GM21515 (cell line): ENCODE measurements around the gene CHKB.

Experiments used
- ATAC-seq: cut with Tn5 transposase; IDR thresholded peaks from one replicate; pipeline ENCODE4 v1.9.1; 2021; ENCODE audit not compliant: unreplicated experiment

The CHKB gene

GRCh38 chr22:50600538-50600937 is 17.9 kb upstream of the CHKB start, which contains the start of gene MAPK8IP2:
Gene MAPK8IP2, plus strand, starts transcription at chr22:50600793. Its CDS starts 26 bp downstream, at chr22:50600819.
- ATAC-seq: no peak

GRCh38 chr22:50599816-50600455 is 17.3 kb upstream of the CHKB start:
- no peak for ATAC-seq

GRCh38 chr22:50597097-50597496 is 14.4 kb upstream of the CHKB start:
- ATAC-seq: no peak

DNA sequence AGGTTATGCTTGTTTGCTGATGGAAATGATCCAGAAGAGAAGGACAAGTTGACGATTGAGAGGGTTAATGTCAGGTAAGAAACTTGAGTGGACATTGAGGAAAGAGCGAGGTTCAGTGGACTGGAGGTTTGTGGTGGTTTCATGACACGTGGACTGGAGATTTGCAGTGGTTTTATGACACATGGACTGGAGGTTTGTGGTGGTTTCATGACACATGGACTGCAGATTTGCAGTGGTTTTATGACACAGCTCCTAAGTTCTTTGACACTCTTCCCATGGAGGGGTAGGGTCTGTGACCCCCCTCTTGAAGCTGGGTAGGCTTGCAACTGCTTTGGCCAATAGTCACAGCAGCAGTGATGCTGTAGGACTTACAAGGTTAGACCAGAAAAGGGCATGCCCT is 12.5 kb upstream of the CHKB start:
- ATAC-seq: no peak

DNA sequence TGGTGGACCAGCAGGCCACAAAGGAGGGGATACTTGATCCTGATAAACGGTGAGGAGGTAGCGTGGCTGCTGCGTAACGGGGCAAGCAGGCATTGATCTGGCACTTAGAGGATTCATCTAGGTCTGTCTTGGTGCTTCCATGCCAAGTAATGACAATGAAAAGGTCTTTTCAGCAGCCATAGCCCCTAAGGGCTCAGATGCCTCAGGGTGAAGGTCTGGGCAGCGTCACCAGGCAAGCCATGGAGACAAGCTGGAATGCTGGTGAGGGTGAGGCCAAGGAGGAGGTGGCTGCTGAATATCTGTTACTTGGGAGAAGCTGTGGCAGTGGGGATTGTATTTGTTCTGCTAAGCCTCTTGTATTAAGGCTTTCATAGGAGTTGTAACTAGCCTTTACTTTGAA is 4.8 kb upstream of the CHKB start:
- no peak for ATAC-seq

DNA sequence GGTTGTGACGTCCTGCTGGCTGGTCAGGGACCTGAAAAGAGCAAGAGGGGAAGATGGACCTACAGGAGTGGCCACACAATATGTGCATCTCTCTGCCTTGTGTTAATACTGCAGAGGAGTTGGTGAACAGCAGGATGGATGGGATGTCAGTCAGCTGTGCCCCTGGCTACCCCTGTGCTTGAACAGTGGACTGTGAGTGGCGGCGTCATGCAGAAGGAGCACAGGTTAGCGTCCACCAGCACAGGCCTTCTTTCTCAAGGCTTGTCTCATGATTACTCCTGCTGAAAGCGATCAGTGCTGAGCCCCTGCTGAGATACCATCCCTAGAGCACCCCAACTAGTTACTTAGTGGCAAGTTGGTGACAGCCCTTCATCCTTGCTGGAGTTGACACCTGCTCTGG is 3.8 kb upstream of the CHKB start:
- ATAC-seq: no peak

DNA sequence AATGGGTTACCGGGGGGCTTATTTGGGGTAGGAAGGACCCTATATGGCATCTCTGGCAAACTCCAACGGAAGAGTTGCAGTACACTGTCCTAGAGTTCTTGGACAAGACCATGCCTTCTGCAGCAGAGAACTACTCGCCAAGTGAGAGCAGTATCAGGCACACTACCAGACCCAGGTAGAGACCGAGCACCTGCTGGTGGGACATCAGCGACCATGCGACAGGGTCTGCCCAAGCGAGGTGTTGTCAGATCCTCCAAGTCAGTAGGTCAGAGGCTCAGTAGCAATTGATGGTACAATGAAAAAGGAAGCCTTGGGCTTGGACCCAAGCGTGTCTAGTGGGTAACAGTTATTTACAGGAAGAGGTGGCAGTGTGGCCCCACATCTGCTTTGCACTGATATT is 3.1 kb upstream of the CHKB start:
- no peak for ATAC-seq

DNA sequence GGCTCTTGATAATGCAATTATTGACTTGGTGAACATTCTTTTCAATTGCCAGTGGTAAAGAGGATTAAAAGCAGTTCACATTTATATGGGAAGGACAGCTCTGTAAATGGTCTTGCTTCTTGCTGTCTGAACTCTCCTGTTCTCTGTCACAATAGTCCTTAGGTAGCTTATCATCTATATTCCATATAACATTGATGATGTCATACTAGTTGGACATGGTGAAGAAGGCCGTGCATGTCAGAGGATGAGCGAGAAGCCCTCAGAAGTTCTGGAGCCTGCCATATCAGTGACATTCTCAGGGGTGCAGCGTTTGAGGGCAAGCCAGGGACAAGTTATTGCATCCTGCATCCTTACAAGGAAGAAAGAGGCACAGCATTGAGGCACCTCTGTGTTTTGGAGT is 2.6 kb upstream of the CHKB start:
- no peak for ATAC-seq

- ATAC-seq: no peak
Measured at GRCh38 chr22:50584106-50585096, 1.8 kb upstream of the CHKB start.

- peak; percentile 19 for ATAC-seq
Measured at GRCh38 chr22:50583294-50583861, 729 bp upstream of the CHKB start.

DNA sequence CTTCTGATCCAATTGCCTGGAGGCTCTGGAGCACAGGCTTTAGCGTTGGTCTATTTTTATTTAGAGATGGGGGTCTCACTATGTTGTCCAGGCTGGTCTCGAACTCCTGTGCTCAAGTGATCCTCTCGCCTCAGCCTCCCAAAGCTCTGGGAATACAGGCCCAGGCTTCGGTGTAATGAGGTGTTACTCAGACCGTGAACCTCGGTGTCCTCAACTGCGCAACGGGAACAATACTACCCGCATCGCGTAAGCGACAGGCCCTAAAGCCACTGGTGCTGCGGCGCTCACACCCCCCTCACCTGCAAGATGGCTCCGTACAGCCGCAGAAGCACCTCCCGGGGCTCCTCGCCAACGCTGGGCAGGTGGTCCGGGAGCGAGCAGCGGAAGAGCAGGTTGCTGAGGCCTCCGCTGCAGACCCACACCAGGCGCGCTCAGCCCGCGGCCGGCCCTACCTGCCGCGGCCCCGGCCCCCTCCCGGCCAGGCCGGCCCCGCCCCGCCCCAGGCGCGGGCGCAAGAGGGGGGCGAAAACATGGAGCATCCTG is 628 bp downstream of the CHKB start:
- ATAC-seq: peak; percentile 11

DNA sequence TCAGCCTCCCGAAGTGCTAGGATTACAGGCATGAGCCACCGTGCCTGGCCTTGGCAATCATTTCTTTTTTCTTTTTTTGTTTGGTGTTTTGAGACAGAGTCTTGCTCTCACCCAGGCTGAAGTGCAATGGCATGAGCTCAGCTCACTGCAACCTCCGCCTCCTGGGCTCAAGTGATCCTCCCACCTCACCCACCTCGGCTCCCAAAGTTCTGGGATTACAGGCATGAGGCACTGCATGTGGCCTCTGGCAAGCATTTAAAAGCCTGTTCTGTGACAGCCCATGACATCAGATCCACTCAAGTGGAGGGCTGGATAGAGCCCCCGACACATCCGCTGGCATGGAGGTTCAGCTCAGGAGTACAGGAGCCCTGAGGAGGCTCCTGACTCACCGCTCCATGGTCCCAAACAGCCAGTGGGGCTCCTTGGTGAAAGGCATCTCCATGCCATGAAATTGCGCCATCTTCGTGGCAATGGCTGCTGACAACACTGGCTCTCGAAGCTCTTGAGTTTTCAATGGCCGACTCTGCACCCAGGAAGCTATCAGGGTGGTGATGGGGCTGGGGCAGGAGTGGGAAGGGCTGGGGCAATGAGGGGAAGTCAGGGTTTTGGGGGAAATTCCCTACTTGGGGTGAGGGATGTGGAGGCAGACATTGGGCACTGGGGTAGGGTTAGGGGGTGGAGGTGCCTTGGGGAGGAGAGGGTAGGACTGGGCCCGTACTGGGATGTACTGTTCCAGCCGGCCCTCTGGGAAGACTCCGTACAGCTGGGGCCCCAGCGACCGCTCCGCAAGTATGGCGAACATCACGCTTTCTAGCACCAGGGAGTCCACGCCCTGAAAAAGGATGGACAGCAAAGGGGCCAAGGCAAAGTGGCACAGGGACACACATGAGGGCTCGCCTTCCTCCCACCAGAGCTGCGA is 1.4 kb downstream of the CHKB start:
- ATAC-seq: no peak

DNA sequence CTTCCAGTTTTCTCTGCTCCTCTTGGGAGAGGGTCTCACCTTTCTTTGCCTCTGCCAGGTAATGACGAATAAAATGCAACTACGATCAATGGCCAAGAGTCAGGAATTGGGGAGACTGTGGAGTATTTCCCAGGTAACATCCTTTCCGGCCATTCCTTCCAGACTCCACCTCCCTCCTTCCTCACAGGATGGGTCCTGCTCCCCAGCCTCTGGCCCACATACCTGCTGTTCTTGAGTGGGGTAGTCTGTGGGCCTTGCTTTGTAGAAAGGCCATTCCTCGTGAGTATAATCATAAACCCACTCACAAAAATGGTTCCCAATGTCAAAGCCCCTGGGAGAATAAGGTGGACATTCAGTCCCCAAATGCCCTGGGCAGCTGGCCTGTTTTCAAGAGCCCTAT is 2.9 kb downstream of the CHKB start:
- no peak for ATAC-seq

GRCh38 chr22:50578776-50579310 is 3.8 kb downstream of the CHKB start:
- no peak for ATAC-seq

DNA sequence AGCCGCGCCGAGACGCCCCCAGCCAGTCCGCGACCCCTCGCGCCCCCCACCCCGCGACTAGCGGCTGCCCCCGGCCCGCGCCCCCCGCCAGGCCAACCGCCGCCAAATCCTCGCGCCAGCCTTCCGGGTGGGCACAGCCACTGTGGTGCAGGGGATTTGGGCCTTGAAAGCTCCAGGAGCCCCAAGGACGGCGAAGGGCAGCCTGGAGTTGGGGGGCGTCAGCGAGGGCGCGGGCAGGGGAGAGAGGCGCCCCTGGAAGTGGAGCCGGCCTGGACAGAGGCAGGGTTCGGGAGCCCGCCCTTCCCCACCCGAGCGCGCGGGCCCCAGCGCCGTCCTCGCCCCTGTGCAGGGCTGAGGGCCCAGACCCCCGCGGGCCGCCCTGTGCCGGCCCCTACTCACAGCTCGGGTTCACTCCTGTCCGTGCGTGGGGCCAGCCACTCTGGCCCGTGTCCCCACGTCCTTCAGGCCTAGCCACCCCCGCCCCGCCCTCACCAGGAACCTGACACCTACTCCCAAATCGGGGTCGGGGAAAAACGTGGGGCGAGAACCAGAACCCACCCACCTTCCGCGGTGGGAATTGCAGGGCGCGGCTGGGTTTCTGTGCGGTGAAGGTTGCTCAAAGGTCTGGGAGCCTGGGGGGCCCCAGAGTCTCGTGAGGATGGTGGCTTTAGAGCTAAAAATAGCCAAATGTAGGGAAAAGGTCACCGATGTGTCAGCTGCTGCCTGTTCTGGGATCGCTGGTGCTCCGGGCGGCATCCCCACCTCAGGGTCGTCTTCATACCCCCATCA is 4.5 kb downstream of the CHKB start, which contains the start of gene CPT1B:
Gene CPT1B, minus strand, starts transcription at position 441 of the 789 bp plus-strand sequence. CDS start 512 bp downstream, outside the sequence.
- ATAC-seq: no peak

DNA sequence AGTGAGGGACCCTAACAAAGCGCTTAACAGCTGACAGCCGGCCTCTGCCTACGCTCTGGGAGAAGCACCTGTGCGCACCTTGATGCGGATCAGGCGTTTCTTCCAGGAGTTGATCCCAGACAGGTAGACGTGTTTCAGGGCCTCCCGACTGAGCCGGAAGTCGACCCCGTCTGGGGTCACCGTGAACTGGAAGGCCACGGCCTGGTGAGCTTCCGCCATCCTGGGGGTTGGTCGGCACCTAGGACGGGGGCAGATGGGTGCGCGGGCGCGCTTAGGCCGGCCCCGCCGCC is 5.0 kb downstream of the CHKB start:
- no peak for ATAC-seq

DNA sequence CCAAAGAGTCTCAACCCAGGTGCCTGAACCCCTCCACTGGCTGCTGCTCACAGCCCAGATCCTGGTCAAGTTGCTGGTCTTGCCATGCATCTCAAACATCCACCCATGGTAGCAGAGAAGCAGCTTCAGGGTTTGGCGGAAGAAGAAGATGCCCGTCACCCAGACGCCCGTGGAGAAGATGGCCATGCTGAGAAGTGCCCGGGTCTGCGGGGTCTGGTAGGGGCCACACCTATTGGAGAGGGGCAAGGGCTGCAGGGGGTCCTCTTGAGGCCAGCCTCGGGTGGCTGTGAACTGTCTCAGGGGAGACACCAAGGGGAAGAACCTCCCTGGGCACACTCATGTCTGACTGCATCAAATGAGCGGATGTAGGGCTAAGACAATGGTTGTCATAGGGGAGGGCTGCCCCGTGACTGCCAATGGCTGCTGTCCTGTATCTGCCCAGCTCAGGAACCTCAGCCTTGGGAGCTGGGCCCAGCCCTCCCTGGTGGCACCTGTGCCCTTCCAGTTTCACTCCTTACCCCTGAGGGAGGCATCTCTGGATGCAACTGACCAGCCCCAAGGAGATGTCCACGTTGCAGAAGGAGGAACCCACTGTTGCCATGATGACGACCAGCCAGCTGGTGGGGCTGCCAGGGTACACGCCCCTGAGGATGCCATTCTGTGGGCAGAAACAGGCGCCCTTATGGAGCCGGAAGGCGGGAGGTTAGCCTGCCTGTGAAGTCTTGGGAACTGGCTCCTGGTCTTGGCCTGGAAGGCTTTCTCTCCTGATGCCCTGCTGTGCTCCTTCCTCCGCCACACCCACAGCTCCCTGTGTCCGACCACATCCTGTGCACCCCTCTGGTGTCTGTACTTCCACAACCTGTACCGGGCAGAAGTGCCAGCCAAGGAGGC is 5.6 kb downstream of the CHKB start:
- no peak for ATAC-seq

DNA sequence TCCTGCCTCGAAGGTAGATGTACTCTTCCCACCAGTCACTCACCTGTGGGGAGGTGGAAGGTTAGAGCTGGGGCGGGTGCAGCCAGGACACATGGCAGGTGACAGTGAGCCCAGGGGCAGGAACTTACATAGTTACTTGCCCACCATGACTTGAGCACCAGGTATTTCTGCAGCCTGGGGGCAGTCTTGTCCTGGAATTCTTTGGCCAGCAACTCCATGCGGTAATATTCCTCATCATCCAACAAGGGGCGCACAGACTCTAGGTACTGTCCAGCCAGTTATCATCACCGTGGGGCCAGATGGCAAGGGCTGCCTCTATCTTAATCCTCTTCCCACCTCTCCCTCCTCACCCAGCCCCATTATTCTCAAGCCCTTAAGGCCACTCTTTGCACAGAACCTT is 6.6 kb downstream of the CHKB start:
- no peak for ATAC-seq
